Activated CD8-positive, alpha-beta memory T cell treated with anti-CD3 and anti-CD28 coated beads, Interleukin-2, amount 50 U/mL, for 48 hours (primary cell): ENCODE measurements around the gene GSS.
"Not testable (repeated sequence)": the region's sequence is repeated elsewhere in the genome, so short reads cannot be mapped to it uniquely, and the experiment has no call there.

ENCODE experiments used
- DNase-seq: peaks from one replicate; pipeline ENCODE4 v3.0.0-alpha.2; 2020

GSS gene

DNA sequence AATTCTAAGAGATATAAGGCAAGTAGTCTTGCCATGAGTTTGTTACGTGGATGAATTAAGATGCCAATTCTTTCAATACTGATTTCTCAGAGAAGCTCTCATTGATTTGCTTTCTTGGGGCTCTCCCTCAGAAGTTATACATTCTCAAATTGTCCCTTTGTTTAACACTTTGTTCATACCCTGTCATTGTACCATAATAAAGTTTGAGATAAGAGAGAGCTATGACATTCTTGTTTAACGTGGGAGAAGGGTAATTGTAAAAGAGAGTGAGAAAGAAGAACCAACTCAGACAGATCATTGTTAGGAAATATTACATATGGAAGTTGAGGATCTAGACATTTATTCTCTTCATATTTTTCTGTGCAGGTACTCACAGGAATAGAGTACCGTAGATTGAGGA is 60.1 kb downstream of the GSS start:
- DNase-seq, result no peak

DNA sequence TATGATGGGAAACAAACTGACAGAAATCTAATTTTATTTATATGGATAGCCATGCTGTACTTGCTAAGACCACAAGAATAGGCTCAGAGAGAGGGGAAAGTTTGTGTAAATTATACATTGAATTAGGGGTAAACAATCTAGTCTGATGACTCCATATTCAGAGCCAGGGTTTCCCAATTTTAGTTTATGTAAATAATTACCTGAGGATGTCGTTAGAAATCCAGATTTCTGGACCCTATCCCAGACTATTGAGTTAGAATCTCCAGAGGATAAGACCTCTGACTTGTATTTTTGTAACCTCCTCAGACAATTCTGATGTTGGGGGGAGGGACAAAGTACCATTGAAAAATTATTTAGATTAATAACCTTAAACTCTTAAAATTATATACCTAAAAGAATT is 60.9 kb downstream of the GSS start:
- DNase-seq, result no peak

DNA sequence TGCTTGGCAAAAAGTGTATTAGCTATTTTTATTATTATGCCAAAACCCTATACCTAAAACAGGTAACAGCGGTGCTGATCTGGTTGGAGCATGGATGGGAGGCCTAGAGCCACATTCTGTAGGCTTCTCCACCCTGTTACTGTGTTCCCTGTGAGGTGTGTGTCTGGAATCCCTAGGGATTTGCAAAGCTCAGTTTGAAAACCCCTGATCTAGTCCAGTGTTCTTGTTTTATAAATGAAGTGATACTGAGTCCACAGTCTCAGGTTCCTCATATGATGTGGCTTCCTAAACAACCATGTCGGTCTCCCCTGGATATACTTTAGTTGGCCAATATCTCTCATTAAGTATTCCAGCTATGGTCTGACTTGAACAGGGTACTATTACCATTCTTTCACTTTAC is 62.9 kb downstream of the GSS start:
- no peak for DNase-seq

DNA sequence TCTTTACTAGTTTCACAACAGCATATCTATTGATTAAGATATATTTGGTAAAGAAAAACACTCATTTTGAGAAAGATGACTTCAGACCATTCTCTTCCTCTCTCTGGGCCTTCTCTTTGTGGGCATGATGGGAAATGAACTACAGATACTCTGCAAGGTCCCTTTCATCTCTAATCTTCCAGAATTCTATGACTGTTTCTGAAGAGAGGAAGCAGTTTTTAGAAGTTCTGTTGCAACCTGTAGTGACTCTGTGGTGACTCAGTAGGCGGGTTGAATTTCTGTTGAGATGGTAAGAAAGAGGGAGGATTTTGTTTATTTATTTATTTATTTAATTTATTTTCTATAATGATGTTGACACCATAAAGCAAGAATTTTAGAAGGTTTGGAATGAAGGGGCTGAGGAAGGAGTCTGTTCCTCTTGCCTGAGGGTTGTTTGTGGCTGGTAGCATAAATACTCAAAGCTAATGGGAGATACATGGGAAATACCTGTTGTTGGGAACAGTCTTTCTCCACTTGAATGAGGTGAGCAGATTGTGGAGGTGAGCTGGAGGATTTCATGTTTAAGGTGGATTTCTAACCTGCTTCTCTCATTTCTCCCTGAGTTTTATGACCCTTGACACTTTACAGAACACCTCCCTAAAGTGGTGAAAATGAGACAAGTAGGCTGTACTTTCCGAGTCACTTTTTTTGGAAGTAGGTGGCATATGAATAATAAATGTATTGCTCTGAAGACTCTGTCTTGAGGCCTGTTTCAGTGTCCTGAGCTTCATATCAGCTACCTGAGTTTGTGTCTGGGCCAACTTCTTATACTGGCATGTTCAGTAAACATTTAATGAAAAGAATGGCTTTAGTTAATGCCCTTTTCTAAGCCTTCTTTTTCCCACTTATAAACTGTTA is 64.2 kb downstream of the GSS start:
- no peak for DNase-seq

DNA sequence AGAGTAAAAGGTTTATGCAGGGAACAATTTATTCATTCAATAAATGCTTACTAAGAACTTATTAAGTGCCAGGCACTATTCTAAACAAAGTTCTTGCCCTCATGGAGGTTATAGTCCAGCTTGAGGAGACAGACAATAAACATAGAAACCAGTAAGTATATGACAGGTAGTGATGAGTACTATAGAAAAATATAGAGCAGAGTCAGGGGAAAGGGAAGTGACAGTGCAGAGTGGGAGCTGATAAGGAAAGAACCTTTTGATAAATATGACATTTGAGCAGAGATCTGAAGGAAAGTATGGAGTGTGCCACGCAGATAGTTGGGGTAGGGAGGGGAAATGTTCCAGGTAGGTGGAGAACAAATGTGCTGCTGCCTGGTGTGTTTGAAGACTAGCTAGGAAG is 67.1 kb downstream of the GSS start:
- no peak for DNase-seq

DNA sequence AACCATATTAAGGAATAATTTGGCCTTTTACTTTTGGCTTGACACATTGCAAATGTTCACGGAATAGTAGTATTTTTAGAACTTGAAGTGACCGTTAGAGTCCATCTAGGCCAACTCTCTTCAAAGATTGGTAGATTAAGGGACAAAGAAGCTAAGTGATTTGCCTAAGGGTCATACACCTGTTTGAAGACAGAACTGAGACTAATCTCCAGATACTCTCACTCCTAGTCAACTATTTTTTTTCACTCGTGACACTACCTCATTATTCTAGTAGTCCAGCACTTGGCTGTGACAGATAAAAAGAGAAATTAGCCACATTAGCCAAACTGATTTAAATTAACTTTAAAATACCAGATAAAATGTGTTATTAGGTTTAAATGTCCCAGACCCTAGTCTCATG is 68.6 kb downstream of the GSS start:
- DNase-seq, result no peak

DNA sequence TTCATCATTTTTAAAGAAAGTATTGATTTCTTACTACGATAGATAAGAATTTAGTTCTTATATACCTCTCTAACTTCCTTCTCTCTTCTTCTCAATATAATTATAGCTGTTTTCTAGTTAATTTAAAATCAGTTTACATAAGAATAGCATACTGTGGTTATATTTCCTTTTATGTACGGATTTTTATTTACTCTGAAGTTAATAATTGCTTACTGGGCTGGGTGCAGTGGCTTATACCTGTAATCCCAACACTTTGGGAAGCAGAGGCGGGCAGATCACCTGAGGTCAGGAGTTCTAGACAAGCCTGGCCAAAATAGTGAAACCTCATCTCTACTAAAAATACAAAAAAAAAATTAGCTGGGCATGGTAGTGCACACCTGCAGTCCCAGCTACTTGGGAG is 69.5 kb downstream of the GSS start:
- no peak for DNase-seq

DNA sequence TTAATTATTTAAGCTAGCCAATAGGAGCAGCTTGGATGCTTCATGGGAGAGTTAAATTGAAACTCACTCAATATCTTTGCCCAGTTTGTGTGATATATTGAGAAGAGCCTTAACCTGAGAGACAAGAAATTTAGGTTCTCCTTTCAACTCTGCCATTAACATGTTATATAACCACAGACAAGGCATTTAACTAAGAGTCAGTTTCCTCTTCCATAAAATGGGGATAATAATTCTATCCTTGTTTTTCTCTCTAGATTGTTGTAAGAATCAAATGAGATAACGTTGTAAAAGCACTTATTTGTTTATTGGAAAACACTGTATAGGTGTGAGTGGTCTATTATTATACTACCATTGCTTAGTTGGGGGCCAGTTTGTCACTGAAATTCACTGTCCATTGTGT is 71.3 kb downstream of the GSS start:
- DNase-seq, result no peak

DNA sequence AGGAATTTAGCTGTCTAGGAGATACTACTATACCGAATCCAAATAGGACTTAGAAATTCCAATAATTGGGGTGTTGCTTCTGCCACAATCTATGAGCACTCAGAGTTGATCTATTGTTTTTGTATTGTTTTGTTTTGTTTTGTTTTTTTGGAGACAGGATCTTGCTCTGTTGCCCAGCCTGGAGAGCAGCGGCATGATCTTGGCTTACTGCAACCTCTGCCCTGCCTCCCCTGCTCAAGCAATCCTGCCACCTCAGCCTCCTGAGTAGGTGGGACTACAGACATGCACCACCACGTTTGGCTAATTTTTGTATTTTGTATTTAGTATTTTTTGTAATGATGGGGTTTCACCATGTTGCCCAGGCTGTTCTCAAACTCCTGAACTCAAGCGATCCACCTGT is 71.8 kb downstream of the GSS start:
- DNase-seq, result no peak

DNA sequence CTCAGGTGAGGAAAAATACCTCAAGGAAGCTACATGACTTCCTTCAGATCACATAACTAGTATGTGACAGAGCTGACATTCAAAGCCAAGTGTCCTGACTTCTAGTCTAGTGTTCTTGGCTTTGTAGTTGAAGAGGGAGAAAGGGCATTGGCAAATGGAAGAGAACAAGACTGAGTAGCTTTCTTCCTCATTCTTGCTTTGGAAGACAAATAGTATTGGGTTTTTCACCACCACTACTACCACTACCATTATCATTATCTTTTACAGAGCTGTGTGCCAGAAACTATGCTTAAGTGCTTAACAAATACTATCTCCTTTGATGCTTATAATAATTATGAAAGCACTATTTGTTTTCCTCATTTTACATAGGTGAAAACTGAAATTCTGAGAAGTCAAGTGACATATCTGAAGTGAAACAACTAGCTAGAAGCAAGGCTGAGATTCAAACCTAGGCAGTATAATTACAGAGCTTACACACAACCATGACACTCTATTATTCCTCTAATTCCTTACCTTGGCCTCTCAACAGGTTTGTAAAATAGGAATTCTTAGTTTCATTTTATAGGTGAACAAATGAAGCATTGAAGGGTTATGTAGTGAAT is 72.4 kb downstream of the GSS start:
- no peak for DNase-seq

DNA sequence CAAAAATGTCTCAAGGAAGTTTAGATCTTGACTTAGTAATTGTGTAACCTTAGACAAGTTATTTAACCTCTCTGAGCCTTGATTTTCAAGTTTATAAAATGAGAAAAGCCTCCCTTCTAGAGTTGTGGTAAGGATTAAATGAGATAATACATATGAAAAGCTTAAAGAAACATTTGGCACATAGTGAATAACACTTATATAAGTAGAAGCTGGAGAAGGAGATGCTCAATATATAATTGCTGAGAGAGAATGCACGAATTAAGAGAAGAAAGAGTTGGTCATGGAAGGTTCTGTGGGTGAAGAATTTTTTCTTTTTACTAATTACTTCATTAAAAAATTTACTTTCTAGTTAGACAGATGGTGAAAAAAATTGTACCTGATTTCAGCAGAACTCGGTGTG is 73.9 kb downstream of the GSS start:
- DNase-seq, result no peak

DNA sequence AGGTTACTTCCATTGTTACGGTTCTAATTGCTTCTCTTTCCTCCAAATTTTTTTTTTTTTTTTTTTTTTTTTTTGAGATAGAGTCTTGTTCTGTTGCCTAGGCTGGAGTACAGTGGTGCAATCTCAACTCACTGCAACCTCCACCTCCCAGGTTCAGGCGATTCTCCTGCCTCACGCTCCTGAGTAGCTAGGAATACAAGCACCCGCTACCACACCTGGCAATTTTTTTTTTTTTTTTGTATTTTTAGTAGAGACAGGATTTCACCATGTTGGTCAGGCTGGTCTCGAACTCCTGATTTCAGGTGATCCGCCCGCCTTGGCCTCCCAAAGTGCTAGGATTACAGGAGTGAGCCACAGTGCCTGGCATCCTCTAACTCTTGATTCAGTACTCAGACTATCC is 74.6 kb downstream of the GSS start:
- not testable (repeated sequence) for DNase-seq

DNA sequence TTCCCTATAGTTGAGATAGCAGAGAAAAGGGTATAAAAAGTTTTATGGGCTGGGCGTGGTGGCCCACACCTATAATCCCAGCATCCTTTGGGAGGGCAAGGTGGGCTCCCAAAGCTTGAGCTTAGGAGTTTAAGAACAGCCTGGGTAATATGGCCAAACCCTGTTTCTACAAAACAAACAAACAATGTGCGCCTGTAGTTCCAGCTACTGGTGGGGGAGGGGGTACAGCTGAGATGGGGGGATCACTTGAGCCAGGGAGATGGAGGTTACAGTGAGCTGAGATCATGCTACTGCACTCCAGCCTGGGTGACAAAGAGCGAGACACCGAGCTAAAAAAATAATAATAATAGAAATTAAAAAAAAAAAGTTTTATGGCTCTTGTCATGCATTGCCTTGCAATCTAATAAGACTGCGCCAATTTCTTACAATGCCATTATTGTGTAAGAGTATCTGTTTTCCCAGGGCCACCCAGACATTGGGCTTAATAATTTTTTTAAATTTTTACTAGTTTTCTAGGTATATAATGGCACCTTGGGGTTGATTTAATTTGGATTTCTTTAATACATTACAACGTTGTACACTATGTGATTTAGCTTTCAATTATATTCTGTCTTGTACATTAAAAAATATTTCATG is 75.3 kb downstream of the GSS start:
- DNase-seq, result no peak
